GM19351 (cell line): ENCODE data around the gene RALGPS1.

Experiments used
- ATAC-seq: cut with Tn5 transposase; IDR thresholded peaks from one replicate; pipeline ENCODE4 v1.9.1; 2021; ENCODE audit warnings: mild to moderate bottlenecking, moderate library complexity; ENCODE audit not compliant: unreplicated experiment

The RALGPS1 gene

DNA sequence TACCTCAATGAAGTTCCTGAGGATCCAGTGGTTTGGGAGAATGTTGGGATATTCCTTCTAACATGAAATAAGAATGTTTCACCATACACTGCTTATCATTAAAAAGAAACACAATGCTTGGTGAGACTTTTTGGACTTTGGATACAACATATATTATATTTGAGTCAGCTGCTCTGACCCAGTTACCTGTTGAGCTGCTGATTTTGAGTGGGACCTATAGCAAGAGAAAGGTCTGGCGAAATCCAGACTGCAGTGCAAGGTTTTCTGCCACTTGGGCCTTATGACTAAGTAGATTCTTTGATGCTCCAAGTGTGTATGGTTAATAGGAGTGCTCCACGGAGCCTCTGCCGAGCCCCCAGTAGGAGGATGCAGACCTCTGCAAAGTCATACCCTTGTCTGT, 10.0 kb upstream of the RALGPS1 start:
- no peak for ATAC-seq

DNA sequence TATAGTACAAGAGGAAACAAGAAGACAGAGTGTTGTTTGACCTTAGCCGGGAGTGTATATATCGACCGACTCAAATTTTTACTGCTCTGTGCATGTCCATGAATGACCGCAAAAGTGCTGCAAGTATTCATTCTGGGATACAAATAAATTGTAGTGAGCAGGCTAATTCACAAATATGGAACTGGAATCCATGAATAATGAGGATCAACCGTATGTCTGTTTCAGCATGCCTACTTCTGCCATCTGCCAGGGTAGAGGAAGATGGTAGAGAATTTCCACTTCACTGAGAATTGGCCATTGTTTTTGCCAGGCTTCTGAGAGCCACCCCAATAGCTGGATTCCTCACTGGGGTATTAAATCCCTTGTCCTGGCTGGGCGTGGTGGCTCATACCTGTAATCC, 8.5 kb upstream of the RALGPS1 start:
- no peak for ATAC-seq

DNA sequence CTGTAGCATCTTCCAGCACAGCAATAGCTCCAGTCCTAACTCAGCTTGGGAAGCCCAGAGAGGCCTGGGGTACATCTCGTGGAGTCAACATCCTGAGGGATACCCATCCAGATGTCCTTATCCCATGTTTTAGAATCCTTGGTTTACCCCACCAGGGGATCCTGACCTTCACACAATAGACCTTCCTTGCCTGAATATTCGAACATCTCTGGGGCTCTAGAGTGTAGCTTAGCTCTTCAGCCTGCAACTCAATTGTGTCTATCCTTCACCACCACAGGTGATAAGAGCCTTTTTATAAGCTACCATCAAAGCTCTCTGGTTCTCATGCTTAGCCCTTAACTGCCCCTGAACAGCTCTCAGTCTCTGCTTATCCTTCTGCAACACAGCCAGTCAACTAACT, 7.5 kb upstream of the RALGPS1 start:
- no peak for ATAC-seq

DNA sequence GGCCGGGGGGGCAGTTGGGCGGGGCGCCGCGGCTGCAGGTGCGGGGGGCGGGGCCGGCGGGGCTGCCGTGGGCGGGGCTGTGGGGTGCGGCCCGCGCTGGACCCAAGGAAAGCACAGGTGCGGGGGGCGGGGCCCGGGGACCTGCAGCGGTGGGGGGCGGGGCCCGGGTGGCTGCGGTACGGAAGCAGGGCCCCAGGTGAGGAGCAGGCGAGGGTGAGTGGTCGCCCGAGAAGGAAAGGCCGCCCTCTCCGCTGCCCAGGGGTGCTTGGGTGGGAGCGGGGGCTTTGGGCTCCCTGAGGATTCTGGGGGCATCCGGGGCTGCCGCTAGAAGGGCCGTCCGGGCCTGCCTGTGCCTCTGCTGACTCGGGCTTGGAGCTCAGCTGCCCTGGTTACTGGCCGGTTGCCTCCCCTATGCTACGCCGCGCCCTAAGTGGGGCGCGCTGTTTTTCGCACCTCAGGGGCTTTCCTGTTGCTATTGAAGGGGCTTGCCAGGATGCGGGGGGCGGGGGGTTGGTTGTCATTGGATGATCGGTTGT, 767 bp downstream of the RALGPS1 start:
- ATAC-seq = no peak

DNA sequence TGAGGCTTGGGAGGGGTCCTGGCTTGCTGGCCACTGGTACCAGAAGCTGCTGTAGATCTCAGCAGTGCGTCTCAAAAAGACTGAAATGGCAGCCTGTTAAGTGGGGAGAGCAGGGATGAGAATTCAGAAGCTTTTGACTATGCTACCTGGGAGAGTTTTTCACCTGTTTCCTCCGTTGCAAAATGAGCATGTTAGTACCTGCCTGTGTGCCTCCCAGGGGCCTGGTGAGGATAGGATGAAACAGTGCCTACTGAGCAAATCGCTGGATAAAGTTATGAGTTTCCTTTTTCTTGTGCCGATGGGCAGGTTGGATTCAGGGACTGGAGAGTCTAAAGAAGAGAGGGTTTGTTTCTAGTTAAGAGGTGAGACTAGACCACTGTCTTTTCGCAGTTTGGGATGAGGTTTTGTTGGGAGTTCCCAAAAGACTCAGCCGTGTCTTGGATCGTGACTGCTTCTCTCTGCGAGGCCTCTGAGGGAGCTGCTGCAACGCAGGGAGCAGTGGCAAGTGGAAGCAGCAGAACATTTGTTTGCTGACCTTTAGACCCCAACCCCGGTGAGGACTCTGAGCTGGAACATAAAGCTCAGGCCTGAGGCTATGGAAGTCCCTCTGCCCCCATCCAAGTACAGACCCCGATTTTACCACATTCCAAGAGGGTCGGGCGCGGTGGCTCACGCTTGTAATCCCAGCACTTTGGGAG, 1.4 kb downstream of the RALGPS1 start:
- no peak for ATAC-seq

DNA sequence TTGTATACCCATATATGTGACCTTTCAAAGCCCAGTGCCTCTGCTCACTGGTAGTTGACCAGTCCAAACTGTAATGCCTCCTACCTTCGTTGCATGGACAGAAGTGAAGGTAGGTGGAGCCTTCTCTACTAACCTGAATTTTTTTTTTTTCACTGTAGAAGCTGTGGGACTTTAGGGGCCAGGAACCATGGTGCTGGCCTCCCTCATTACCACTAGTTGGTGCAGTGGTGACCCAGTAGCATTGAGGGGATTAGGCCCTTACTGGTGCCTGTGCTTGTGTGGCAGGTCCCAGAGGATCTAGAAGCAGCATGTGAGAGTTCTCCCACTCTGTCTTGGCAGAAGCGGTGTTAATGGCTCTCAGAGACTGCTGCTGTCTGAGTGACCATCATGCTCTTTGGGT, 2.3 kb downstream of the RALGPS1 start:
- no peak for ATAC-seq

DNA sequence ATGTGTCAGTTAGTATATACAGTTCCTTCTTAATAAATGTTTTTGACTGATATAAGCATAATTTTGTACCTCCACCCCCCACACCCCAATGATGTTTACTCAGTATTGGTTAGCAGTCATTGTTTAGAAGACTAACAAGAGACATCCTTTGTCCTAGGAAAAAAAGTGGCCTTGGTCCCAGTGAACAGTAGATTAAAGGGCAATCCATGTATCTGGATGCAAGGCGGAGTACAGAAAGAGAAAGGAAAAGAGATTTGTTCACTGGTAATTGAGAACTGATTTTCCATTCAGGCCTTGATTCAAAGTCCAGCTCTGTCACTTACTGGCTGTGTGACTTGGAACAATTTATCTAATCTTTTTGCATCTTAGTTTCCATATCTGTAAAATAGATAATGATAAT, 4.6 kb downstream of the RALGPS1 start:
- ATAC-seq = no peak

DNA sequence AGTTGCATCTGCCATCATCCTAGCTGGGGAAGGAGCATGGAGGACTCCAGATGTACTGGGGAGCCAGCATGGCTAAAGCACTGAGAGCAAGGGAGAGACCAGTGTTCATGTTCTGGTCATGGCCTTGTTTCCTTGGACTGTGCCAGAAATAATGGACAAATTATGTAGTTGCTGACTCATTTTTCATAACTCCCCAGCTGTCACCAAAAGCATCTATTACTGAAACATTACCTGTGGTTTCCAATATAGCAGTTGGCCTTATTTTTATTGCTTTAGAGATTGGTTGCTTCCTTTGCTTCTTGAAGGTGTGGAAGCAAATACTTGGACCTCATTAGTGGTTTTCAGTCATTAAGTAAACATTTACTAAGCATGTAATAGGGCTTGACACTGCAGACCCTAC, 11.3 kb downstream of the RALGPS1 start:
- no peak for ATAC-seq

DNA sequence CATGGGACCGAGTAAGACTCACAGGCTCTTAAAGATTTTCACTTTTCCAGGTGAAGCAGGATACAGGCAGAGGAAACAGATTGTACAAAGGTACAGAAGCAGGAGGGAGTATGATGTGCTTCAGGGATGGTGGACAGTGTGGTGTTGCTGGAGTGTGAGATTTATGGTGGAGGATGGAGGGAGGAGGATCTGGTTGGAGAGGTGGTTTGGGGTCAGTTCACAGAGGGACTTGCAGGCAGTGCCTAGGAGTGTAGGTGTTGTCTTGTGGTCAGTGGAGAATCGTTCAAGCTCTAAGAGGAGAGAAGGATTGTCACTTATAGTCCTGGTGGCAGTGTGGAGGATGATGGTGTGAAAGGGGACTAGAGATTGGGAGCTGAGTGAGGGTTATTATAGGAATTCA, 11.8 kb downstream of the RALGPS1 start:
- no peak for ATAC-seq

DNA sequence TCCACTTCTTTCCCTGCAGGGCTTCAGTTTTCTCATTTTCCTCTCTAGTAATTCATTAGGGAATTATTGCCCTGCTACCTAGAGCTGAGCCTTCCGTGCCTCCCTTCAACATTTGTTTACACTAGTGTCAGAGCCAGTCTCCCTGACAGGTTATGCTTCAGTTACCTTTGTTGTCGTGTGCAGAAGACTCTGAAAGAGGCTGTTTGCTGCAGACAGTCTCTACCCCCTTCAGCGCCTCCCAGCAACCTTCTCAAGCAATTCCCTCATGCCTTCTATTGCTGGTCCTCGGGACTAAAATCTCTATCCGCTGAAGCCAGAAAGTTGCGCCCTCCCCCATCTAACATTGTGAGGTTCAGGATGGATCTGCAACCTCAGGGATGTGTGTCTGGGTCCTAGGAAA, 12.8 kb downstream of the RALGPS1 start:
- no peak for ATAC-seq

DNA sequence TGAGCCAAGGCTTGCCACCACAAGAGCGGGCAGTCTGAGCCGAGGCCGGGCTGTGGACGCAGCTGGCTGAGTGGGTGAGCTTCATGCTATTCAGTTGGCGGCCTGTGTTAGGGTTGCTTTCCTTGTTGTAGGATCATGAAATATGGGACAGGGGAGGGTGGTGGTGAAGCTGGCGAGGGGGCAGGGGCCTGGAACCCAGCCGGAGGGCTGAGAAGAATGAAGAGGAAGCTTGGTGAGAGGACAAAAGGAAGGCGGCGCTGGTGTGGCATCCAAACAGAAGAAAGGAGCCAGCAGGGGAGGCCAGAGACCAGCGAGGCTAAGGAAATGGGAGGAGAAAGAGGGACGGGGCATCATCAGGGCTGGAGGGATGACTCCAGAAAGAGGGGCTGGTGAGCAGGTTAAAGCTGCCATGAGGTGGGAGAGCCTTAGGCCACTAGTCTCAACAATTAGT, 18.3 kb downstream of the RALGPS1 start:
- ATAC-seq = no peak

DNA sequence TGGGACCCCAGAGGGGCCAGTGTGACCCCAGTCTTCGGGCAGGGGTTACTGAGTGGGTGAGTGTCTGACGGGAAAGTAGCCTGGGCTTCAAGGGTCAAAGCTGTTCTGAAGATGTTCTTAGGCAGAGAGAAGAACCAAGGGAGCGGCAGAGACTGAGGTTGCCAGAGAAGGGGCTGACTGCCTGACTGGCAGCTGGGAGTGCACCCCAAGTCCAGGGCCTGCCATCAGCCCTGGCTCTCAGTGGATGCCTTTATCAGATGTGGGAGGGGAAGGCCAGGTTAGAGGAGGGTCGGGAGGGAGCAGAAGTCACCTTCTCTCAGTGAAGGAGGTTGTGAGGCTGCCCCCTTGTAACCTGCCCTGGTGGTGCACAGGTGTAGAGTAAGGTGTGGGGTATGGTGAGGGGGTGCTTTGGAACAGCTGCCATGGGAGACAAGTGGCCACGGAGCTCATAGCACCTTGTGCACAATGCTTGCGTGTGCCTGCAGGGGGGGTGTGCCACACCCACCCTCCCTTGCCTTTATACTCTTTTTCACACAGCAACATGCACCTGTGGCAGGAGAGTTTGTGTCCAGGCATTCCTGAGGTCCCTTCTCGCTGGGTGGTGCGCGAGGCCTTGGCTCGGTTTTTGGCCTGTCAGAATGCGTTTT, 18.9 kb downstream of the RALGPS1 start:
- ATAC-seq = no peak

DNA sequence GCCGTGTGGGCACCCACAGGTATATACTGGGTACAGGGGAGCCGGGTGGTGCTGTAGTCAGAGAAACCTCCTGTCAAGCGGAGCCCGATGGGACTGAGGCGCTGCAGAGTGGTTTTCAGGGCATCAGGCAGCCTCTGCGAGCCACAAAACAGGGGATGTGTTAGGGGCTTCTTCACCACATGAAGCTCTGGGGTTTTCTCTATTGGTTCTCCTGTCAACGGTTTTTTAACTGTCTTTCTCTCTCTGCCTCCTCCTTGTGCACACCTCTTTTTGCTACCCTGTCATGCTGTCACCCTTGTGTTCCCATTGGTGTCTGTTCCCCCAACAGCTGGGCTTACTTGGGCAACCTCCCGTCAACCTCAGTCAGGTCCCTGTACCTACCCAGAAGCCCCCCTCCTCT, 19.9 kb downstream of the RALGPS1 start:
- no peak for ATAC-seq

DNA sequence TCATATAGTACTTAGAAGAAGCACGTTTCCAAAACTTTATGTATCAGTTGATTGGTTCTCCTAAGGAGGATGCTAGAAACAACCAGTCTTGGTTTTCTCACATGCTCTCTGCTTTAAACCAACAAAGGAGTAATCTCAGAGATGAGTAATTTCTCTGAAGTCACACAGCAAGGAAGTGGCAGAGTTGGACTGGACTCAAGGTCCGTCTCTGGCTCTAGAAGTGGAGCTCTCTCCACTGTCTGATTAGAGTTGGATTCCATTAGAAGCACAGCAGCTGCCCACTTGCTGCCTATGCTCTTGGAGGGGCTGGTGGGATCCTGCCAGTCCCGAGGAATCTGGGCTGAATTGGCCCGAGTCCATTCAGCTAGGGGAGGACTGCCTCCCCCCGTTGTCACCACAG, 21.0 kb downstream of the RALGPS1 start:
- no peak for ATAC-seq

DNA sequence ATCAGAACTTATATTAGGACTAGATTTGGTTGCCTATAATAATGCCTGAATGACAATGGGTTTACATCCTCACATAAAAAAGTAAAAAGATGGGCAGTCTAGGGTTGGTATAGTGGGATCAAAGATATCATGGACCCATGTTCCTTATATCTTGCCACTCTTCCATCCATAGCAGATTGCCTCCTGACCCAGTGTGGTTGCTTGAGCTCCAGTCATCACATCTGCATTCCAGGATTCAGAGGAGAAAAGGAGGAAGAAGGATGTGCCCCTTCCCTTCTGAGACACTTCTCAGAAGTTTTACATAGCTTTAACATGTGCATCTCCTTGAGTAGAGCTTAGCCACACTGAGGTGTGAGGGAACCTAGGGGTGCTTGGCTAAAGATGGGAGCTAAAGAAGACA, 22.9 kb downstream of the RALGPS1 start:
- ATAC-seq = no peak

DNA sequence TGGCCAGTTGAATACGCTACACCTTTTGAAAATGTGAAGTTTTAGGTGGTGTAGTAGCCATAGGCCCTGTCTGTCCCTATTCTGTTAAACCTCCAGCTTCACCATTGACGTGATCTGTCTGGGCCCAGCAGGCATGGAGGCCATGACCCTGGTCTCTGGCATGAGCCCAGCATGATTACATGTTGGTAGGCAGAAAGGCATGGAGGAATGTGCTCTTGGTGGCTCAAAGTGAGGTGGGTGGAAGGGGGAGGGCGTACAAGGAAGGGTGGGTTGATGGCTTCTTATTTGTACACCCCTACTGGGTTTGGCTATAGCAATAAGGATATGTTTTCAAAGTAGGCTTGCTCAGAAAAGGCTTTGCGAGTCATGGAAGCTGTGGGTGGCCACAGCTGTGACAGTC, 23.7 kb downstream of the RALGPS1 start:
- no peak for ATAC-seq

DNA sequence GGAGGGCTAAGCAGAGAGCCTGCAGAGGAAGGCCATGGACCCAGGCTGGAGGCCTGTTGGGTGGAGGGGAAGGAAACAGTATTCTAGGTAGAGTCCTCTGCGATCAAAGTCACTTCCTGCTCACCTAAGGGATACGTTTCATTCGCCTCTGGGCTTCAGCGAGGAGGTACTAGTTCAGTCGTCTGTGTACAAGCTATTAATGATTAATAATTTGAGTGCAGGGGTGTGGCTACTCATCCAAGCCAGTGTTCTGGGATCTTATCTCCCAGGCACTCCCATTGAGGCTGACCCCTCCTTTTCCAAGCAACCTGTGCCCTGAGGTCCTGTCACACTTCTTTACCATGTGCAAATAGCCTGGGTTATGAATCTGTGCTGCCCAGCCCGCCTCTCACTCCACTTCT, 25.2 kb downstream of the RALGPS1 start:
- no peak for ATAC-seq

DNA sequence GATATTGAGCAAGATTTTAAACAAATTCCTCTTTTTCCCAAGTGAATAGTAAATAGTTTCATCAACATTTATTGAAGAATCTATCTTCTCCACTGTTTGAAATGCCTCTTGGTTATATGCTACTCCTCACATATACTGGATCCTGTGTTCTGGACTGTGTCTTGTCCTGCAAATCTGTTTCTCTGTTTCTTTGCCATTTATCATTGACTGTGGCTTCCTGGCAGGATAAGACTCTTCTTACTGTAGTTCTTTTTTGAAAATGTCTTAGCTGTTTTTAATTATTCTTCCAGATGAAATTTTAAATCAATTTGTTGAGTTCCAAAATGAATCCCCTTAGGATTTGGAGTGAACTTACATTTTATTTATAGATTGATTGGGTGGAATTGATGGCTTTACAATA, 27.8 kb downstream of the RALGPS1 start:
- no peak for ATAC-seq

DNA sequence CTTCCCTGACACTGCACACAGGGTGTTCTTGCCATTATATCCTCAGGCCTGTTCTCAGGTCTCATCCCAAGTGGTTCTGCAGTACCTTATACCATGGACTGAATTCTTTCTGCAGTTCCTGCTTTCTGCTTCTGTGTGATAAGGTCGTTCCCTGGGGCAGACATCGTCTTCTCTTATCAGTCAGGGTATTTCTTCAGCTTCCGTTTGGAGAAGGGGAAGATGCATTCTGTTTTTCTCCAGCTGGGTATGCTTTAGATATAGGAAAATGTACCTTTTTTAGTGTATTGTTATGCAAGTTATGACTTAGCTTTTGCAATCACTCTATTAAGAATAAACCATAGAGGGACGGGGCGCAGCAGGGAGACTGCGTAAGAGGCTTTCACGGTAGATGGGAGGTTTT, 31.1 kb downstream of the RALGPS1 start:
- ATAC-seq = no peak

DNA sequence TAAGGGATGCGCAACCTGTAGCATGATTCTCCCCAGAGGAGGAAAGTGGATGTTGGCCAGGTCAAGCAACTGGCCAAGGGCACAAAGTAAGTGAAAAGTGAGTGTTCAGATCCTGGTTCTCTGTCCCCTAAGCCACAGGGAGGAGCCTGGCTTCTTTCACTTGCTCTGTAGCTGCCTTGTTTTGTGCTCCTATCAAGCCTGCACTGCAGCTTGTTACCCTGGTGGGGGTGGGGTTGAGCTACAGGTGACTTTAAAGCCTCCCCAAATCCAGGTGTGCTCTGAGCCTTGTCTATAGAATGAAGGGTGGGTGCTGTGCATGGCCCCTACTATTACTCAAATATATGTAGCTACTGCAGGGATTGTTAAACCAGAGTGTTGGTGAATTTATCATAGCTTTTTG, 32.9 kb downstream of the RALGPS1 start:
- ATAC-seq = no peak

DNA sequence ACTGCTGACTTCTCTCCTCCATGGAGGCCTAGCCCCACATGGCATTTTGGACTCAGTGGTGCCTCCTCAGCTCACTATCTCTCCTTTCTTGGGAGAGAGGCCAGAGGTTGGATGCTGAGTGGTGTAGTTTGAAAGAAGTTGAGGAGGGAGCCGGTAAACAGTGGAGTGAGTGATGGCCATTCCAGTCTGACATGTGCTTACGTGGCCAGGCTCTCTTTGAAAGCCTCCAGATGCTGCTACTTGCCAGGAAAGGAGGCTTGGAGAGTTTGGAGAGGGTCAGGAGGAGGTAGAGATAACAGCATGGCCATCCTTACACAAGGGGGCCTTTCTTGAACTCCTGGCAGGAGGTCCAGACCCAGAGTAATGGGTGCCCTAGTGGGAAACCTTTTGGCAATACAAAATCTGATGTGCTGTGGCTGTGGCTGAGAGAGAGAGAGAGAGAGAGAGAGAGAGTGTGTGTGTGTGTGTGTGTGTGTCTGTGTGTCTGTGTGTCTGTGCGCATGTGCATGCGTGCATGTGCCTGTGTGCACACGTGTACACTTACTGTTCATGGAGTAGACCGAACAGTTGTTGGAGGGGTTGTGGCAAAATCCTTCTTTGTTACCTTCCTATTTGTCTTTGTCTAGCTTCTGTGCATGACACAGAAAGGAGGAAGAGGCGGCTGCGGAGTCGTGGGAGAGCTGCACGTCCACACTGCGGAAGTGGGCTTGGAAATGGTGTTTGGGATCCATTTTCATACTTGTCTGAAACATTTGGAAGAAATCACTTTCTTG, 37.8 kb downstream of the RALGPS1 start:
- ATAC-seq = no peak
